ENCODE results near the gene CCDC74B. TPM values are rescaled to one million over a fixed set of nuclear protein-coding genes. Genes with fewer than 3 reads are reported as not detected.
"Not testable (repeated sequence)": the region's sequence is repeated elsewhere in the genome, so short reads cannot be mapped to it uniquely, and the experiment has no call there.

CCDC74B gene
- total RNA-seq, 1 donor = 5.4 TPM

GRCh38 chr2:130154773-130155765 is 10.2 kb upstream of the CCDC74B start:
- peaks cover 7% of the 10 kb centered on the region for H3K36me3 ChIP-seq (ENCODE audit: insufficient read depth, low read length)
- H2AFZ ChIP-seq (ENCODE audit: low read length) = no peak overlapping the region
- no peaks in the 10 kb centered on the region for H4K20me1 ChIP-seq (ENCODE audit: insufficient read depth, low read length)
- TF ChIP-seq, protein P1, sequence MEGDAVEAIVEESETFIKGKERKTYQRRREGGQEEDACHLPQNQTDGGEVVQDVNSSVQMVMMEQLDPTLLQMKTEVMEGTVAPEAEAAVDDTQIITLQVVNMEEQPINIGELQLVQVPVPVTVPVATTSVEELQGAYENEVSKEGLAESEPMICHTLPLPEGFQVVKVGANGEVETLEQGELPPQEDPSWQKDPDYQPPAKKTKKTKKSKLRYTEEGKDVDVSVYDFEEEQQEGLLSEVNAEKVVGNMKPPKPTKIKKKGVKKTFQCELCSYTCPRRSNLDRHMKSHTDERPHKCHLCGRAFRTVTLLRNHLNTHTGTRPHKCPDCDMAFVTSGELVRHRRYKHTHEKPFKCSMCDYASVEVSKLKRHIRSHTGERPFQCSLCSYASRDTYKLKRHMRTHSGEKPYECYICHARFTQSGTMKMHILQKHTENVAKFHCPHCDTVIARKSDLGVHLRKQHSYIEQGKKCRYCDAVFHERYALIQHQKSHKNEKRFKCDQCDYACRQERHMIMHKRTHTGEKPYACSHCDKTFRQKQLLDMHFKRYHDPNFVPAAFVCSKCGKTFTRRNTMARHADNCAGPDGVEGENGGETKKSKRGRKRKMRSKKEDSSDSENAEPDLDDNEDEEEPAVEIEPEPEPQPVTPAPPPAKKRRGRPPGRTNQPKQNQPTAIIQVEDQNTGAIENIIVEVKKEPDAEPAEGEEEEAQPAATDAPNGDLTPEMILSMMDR (IDR thresholded peaks at IDR 0.05; ENCODE audit: extremely low read depth, low read depth, low read length) = no peak
- no peak overlapping the region for H3K4me2 ChIP-seq (ENCODE audit: insufficient read depth, low read length)
- H3K9me3 ChIP-seq (ENCODE audit: low read depth, low read length) = no peaks in the 10 kb centered on the region
- DNase-seq (ENCODE audit: insufficient read length, low spot score, missing footprints) = peak; percentile 69
- H3K4me3 ChIP-seq (ENCODE audit: insufficient read depth, low read length) = no peak overlapping the region
- no peaks in the 10 kb centered on the region for H3K79me2 ChIP-seq (ENCODE audit: insufficient read depth, low read length)
- H3K27me3 ChIP-seq (ENCODE audit: insufficient read depth, low read length) = no peaks in the 10 kb centered on the region
- H3K27ac ChIP-seq (ENCODE audit: low read depth, low read length) = no peak overlapping the region
- H3K4me1 ChIP-seq (ENCODE audit: insufficient read depth, low read length) = no peaks in the 10 kb centered on the region

- H3K4me1 ChIP-seq (ENCODE audit: insufficient read depth, low read length); H4K20me1 ChIP-seq (ENCODE audit: insufficient read depth, low read length); H3K27me3 ChIP-seq (ENCODE audit: insufficient read depth, low read length); H3K4me2 ChIP-seq (ENCODE audit: insufficient read depth, low read length); DNase-seq (ENCODE audit: insufficient read length, low spot score, missing footprints); H3K27ac ChIP-seq (ENCODE audit: low read depth, low read length); H3K9me3 ChIP-seq (ENCODE audit: low read depth, low read length); H3K79me2 ChIP-seq (ENCODE audit: insufficient read depth, low read length); H3K4me3 ChIP-seq (ENCODE audit: insufficient read depth, low read length); H3K36me3 ChIP-seq (ENCODE audit: insufficient read depth, low read length); H2AFZ ChIP-seq (ENCODE audit: low read length): not testable (repeated sequence)
These were observed 9.5 kb upstream of the CCDC74B start for GRCh38 chr2:130154423-130154770.

- H3K4me1 ChIP-seq (ENCODE audit: insufficient read depth, low read length); H3K36me3 ChIP-seq (ENCODE audit: insufficient read depth, low read length); H4K20me1 ChIP-seq (ENCODE audit: insufficient read depth, low read length); H3K27me3 ChIP-seq (ENCODE audit: insufficient read depth, low read length); H2AFZ ChIP-seq (ENCODE audit: low read length); H3K9me3 ChIP-seq (ENCODE audit: low read depth, low read length); DNase-seq (ENCODE audit: insufficient read length, low spot score, missing footprints); H3K79me2 ChIP-seq (ENCODE audit: insufficient read depth, low read length); H3K4me3 ChIP-seq (ENCODE audit: insufficient read depth, low read length); H3K4me2 ChIP-seq (ENCODE audit: insufficient read depth, low read length); H3K27ac ChIP-seq (ENCODE audit: low read depth, low read length): not testable (repeated sequence)
These were observed 9.0 kb upstream of the CCDC74B start for GRCh38 chr2:130153721-130154422.

DNA sequence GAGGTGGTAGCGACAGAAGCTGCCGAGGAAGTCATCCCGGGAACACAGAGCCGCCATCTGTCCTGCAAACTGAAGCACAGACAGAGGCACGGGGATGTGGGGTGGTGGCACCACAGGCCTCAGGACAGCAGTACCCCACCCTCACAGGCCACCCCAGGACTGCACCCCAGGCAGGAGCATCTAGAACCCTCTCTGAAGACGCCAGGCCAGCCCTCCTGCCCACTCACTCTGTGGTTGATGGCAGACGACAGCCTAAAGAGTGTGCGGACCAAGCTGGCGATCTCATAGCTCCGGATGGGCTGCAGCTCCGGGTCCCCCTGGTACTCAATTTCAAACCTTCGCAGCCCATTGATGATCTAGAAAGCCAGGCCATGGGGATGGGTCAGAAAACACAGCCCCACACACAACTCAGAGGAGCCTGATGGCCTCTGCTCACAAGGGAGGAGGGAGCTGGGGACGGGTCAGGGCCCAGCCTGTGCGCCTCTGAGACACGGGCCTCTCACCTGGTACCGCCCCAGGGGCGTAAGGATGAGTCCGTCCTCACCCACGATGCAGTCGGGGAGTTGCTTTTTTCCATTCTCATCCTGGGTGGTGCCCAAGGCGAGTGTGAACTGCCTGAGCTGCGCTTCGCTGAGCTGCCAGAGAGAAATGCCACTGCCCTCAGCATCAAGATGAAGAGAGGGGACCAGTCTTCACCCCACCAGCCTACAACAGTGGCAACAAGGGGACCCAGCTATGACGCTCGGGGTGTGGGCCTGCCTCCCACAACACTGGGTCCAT is 8.1 kb upstream of the CCDC74B start:
- H3K4me1 ChIP-seq (ENCODE audit: insufficient read depth, low read length) = no peaks in the 10 kb centered on the region
- no peaks in the 10 kb centered on the region for H3K79me2 ChIP-seq (ENCODE audit: insufficient read depth, low read length)
- peak; percentile 60 for DNase-seq (ENCODE audit: insufficient read length, low spot score, missing footprints)
- peaks cover 7% of the 10 kb centered on the region for H3K36me3 ChIP-seq (ENCODE audit: insufficient read depth, low read length)
- H3K4me2 ChIP-seq (ENCODE audit: insufficient read depth, low read length) = no peak overlapping the region
- H3K4me3 ChIP-seq (ENCODE audit: insufficient read depth, low read length) = no peak overlapping the region
- TF ChIP-seq, protein P1 (IDR thresholded peaks at IDR 0.05; ENCODE audit: extremely low read depth, low read depth, low read length) = no peak
- H4K20me1 ChIP-seq (ENCODE audit: insufficient read depth, low read length) = no peaks in the 10 kb centered on the region
- H3K9me3 ChIP-seq (ENCODE audit: low read depth, low read length) = no peaks in the 10 kb centered on the region
- H3K27ac ChIP-seq (ENCODE audit: low read depth, low read length) = no peak overlapping the region
- H2AFZ ChIP-seq (ENCODE audit: low read length) = no peak overlapping the region
- H3K27me3 ChIP-seq (ENCODE audit: insufficient read depth, low read length) = no peaks in the 10 kb centered on the region

DNA sequence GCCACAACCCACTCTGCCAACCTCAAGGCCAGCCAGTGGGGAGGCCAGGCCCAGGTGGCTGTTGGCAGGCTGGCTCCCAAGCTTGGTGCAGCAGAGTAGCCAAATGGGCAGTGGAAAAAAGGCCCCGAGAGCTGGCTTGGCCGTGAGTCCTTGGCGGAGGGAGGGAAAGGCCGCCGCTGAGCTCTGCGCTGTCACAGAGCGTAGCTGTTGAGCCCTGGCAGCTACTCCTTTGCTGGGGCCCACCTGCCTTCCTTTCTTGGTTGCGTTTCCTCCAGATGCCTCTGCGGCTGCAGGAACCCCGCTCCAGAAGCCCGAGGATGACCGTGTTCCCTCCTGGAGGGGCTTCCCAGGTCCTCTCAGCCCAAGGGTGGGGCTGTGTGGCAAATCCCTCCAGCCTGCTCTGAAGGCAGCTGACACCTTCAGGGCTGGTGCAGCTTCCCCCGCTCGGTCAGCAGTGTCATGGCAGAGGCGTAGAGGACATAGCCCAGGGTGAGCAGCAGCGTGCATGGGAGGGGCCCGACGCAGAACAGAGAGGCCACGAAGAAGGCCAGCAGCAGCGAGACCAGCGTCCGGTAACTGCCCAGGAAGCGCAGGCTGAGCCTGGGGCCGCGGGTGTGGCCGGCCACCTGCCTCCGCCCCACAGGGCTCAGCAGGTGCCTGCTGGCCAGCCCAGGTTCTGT is 7.4 kb upstream of the CCDC74B start:
- H3K4me3 ChIP-seq (ENCODE audit: insufficient read depth, low read length); H3K4me1 ChIP-seq (ENCODE audit: insufficient read depth, low read length); H3K9me3 ChIP-seq (ENCODE audit: low read depth, low read length); H3K27ac ChIP-seq (ENCODE audit: low read depth, low read length); H3K79me2 ChIP-seq (ENCODE audit: insufficient read depth, low read length); H3K4me2 ChIP-seq (ENCODE audit: insufficient read depth, low read length); H3K36me3 ChIP-seq (ENCODE audit: insufficient read depth, low read length); H4K20me1 ChIP-seq (ENCODE audit: insufficient read depth, low read length); H3K27me3 ChIP-seq (ENCODE audit: insufficient read depth, low read length); H2AFZ ChIP-seq (ENCODE audit: low read length): not testable (repeated sequence)
- DNase-seq (ENCODE audit: insufficient read length, low spot score, missing footprints) = peak; percentile 13

DNA sequence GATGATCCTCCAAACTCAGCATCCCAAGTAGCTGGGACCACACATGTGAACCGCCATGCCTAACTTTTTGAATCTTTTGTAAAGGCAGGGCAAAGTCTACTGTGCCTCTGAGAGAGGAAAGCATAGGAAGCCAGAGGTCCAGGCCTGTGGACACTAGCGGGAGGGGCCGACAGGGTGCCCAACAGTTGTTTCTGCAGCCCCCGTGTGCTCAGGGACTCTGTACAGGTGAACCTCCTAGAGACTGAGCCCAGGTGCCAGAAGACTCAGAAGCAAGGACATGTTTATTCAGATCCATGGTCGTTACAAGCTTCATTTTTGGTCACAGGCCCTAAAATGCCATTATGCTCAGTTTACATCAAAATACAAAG is 6.2 kb upstream of the CCDC74B start:
- H3K36me3 ChIP-seq (ENCODE audit: insufficient read depth, low read length); H3K4me2 ChIP-seq (ENCODE audit: insufficient read depth, low read length); H2AFZ ChIP-seq (ENCODE audit: low read length); H3K79me2 ChIP-seq (ENCODE audit: insufficient read depth, low read length); H3K27ac ChIP-seq (ENCODE audit: low read depth, low read length); H3K27me3 ChIP-seq (ENCODE audit: insufficient read depth, low read length); H4K20me1 ChIP-seq (ENCODE audit: insufficient read depth, low read length); H3K4me1 ChIP-seq (ENCODE audit: insufficient read depth, low read length); H3K9me3 ChIP-seq (ENCODE audit: low read depth, low read length); H3K4me3 ChIP-seq (ENCODE audit: insufficient read depth, low read length): not testable (repeated sequence)
- DNase-seq (ENCODE audit: insufficient read length, low spot score, missing footprints) = peak; percentile 8

Measured in osteoblast (primary cell).